HL-60/S4 (cell line): ENCODE results near the gene GLT8D2.

Source experiments
- in situ Hi-C: fragments of 300-500 bp; cut with MboI; formaldehyde crosslinking; loops from 2 replicates; pipeline ENCODE4 v1.14.3; 2022; ENCODE audit warnings: low sequenced_read_pairs

Gene GLT8D2

GRCh38 chr12:103955811-103956508, 94.0 kb downstream of the GLT8D2 start:
- in situ Hi-C loops: no loop called here

- in situ Hi-C loops: no loop called here
Observed at GRCh38 chr12:103952497-103952896, 97.5 kb downstream of the GLT8D2 start.

- in situ Hi-C loops: no loop called here
Observed at GRCh38 chr12:103948746-103949406, 101.1 kb downstream of the GLT8D2 start.

- in situ Hi-C loops: no loop called here
Observed at GRCh38 chr12:103947871-103948555, 102.0 kb downstream of the GLT8D2 start.

- in situ Hi-C loops: no loop called here
Observed at GRCh38 chr12:103944964-103945363, 105.0 kb downstream of the GLT8D2 start.
